Liver (tissue), 9 donors: ENCODE measurements around the gene TBC1D24. TPM values are rescaled to one million over a fixed set of nuclear protein-coding genes. Genes with fewer than 3 reads are reported as not detected.

ENCODE experiments used
- DNase-seq: peaks from one replicate; pipeline ENCODE4 v3.0.0-alpha.2; 2017; ENCODE audit warnings: low spot score
- H3K27ac ChIP-seq, 2 donors: one replicate each; pipeline ENCODE4 v1.7.0; 2013; ENCODE audit warnings: inconsistent platforms in 2 of 2, low read length in 2 of 2, control low read depth in 1 of 2, low read depth in 1 of 2, mild to moderate bottlenecking in 1 of 2
- H3K27me3 ChIP-seq, 4 donors: one replicate each; pipeline versions ENCODE4 v1.6.1 to v1.7.0; 2013; ENCODE audit warnings: low read length in 3 of 4, inconsistent platforms in 1 of 4, mild to moderate bottlenecking in 1 of 4, moderate library complexity in 1 of 4; ENCODE audit not compliant: control insufficient read depth in 4 of 4, insufficient read depth in 4 of 4
- H3K36me3 ChIP-seq, 4 donors: one replicate each; pipeline versions ENCODE4 v1.6.1 to v1.7.0; 2013; ENCODE audit warnings: low read length in 3 of 4, mild to moderate bottlenecking in 3 of 4, low read depth in 1 of 4, moderate library complexity in 1 of 4; ENCODE audit not compliant: control insufficient read depth in 4 of 4, insufficient read depth in 3 of 4
- H3K4me1 ChIP-seq, 4 donors: one replicate each; pipeline versions ENCODE4 v1.6.1 to v1.7.0; 2013; ENCODE audit warnings: low read length in 3 of 4, mild to moderate bottlenecking in 3 of 4, moderate library complexity in 1 of 4; ENCODE audit not compliant: control insufficient read depth in 4 of 4, insufficient read depth in 4 of 4
- H3K4me3 ChIP-seq, 3 donors: one replicate each; pipeline versions ENCODE4 v1.6.1 to v1.7.0; 2013; ENCODE audit warnings: low read length in 3 of 3, control low read depth in 1 of 3, low read depth in 1 of 3, mild to moderate bottlenecking in 1 of 3
- H3K9ac ChIP-seq, 2 donors: one replicate each; pipeline ENCODE4 v1.7.0; 2013; ENCODE audit warnings: low read length in 2 of 2, mild to moderate bottlenecking in 2 of 2, moderate library complexity in 2 of 2, control low read depth in 1 of 2, low read depth in 1 of 2
- H3K9me3 ChIP-seq, 4 donors: one replicate each; pipeline versions ENCODE4 v1.6.1 to v1.7.0; 2013; ENCODE audit warnings: low read length in 3 of 4; ENCODE audit not compliant: control insufficient read depth in 4 of 4
- EGR1 ChIP-seq, 2 donors: IDR thresholded peaks; 2 replicates each; pipeline ENCODE4 v1.6.1; 2016 to 2018; ENCODE audit warnings: antibody characterized with exemption in 2 of 2, low read depth in 2 of 2
- FOXA2 ChIP-seq: IDR thresholded peaks from 2 replicates; pipeline ENCODE4 v1.6.1; 2016; ENCODE audit warnings: antibody characterized with exemption
- GABPA ChIP-seq, 2 donors: IDR thresholded peaks in 1 of 2; conservative IDR thresholded peaks in 1 of 2; 2 replicates each; pipeline ENCODE4 v1.6.1; 2016; ENCODE audit warnings: antibody characterized with exemption in 2 of 2, mild to moderate bottlenecking in 1 of 2, moderate library complexity in 1 of 2
- JUND ChIP-seq, 2 donors: IDR thresholded peaks; 2 replicates each; pipeline ENCODE4 v1.6.1; 2016; ENCODE audit warnings: antibody characterized with exemption in 2 of 2
- NR2F2 ChIP-seq: IDR thresholded peaks from 2 replicates; pipeline ENCODE4 v1.6.1; 2016; ENCODE audit warnings: antibody characterized with exemption
- RAD21 ChIP-seq, 2 donors: IDR thresholded peaks; 2 replicates each; pipeline ENCODE4 v1.6.1; 2016; ENCODE audit warnings: antibody characterized with exemption in 2 of 2, mild to moderate bottlenecking in 2 of 2
- SP1 ChIP-seq: IDR thresholded peaks from 2 replicates; pipeline ENCODE4 v1.6.1; 2018; ENCODE audit warnings: antibody characterized with exemption, mild to moderate bottlenecking
- YY1 ChIP-seq: IDR thresholded peaks from 2 replicates; pipeline ENCODE4 v1.6.1; 2016; ENCODE audit warnings: antibody characterized with exemption, mild to moderate bottlenecking
- WGBS: extraction: QIAGEN DNeasy Blood & Tissue Kit; methylation state at CpG from one replicate; pipeline ENCODE4 v1.1.7; 2013; 5-methylcytosine and 5-hydroxymethylcytosine counted together
- polyA plus RNA-seq, 2 donors: library from polyadenylated mRNA; stranded (reverse) in 1 of 2; unstranded in 1 of 2; fragments of 200-250 nt in 1 of 2; fragments of >200 nt in 1 of 2; fragmentation: Nextera tagmentation in 1 of 2; extraction: Ambion mirVana in 1 of 2; gene quantifications; one replicate each; pipeline versions ENCODE4 v1.2.1 to v1.2.3, GENCODE V29; 2013 to 2015
- total RNA-seq, 2 donors: library from RNA; depleted of rRNA; stranded (reverse); fragments of >200 nt; gene quantifications; one replicate each; pipeline ENCODE4 v1.2.3, GENCODE V29; 2014
- TF ChIP-seq, protein P1 (sequence below): IDR thresholded peaks from 2 replicates; pipeline ENCODE4 v1.6.1; 2016; ENCODE audit warnings: antibody characterized with exemption, mild to moderate bottlenecking
- TF ChIP-seq, protein P2 (sequence below): fragments of 150-350 bp; IDR thresholded peaks from 2 replicates; pipeline ENCODE4 v1.5.1; 2017; ENCODE audit warnings: improper control_type of control experiment, low read depth, low read length; ENCODE audit not compliant: missing input control
- TF ChIP-seq, protein P3 (sequence below): IDR thresholded peaks from 2 replicates; pipeline ENCODE4 v1.6.1; 2016; ENCODE audit warnings: antibody characterized with exemption
- TF ChIP-seq, protein P4 (sequence below): IDR thresholded peaks from 2 replicates; pipeline ENCODE4 v1.6.1; 2016; ENCODE audit warnings: antibody characterized with exemption
- TF ChIP-seq, protein P5 (sequence below): IDR thresholded peaks from 2 replicates; pipeline ENCODE4 v1.6.1; 2016; ENCODE audit warnings: antibody characterized with exemption
- donor health status: healthy.
- donor health status: healthy.
- donor health status: healthy.
- donor health status: healthy.
- donor health status: healthy.

Gene TBC1D24
- total and polyA plus RNA-seq, 4 donors = 8.4 to 22.3 (median 11.5) TPM

DNA sequence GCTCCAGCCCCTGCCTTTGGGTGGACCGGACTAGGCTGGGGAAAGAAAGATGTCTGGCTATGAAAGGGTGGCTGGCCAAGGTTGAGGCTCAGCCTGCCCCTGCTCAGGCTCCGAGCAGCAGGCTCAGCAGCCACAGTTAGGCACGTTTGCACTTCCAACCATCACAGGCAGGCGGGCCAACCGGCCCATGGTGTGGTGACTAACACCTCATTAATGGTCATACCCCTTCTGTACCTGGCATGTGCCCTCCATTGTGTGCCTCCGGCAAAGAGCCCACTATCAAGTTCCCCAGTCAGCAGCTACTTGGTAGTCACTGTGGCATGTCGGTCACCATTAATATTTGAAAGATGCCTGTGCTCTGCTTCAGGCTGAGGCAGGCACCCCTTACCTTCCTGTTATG lies 6.7 kb downstream of the TBC1D24 start (continued):
- TF ChIP-seq, protein P1, sequence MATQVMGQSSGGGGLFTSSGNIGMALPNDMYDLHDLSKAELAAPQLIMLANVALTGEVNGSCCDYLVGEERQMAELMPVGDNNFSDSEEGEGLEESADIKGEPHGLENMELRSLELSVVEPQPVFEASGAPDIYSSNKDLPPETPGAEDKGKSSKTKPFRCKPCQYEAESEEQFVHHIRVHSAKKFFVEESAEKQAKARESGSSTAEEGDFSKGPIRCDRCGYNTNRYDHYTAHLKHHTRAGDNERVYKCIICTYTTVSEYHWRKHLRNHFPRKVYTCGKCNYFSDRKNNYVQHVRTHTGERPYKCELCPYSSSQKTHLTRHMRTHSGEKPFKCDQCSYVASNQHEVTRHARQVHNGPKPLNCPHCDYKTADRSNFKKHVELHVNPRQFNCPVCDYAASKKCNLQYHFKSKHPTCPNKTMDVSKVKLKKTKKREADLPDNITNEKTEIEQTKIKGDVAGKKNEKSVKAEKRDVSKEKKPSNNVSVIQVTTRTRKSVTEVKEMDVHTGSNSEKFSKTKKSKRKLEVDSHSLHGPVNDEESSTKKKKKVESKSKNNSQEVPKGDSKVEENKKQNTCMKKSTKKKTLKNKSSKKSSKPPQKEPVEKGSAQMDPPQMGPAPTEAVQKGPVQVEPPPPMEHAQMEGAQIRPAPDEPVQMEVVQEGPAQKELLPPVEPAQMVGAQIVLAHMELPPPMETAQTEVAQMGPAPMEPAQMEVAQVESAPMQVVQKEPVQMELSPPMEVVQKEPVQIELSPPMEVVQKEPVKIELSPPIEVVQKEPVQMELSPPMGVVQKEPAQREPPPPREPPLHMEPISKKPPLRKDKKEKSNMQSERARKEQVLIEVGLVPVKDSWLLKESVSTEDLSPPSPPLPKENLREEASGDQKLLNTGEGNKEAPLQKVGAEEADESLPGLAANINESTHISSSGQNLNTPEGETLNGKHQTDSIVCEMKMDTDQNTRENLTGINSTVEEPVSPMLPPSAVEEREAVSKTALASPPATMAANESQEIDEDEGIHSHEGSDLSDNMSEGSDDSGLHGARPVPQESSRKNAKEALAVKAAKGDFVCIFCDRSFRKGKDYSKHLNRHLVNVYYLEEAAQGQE = no peak
- TF ChIP-seq, protein P2, sequence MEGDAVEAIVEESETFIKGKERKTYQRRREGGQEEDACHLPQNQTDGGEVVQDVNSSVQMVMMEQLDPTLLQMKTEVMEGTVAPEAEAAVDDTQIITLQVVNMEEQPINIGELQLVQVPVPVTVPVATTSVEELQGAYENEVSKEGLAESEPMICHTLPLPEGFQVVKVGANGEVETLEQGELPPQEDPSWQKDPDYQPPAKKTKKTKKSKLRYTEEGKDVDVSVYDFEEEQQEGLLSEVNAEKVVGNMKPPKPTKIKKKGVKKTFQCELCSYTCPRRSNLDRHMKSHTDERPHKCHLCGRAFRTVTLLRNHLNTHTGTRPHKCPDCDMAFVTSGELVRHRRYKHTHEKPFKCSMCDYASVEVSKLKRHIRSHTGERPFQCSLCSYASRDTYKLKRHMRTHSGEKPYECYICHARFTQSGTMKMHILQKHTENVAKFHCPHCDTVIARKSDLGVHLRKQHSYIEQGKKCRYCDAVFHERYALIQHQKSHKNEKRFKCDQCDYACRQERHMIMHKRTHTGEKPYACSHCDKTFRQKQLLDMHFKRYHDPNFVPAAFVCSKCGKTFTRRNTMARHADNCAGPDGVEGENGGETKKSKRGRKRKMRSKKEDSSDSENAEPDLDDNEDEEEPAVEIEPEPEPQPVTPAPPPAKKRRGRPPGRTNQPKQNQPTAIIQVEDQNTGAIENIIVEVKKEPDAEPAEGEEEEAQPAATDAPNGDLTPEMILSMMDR = no peak
- TF ChIP-seq YY1 (no peak), EGR1 (IDR thresholded peaks at IDR 0.05; ENCODE audit: low read depth in 2 of 2) (no peak), SP1 (no peak)

DNA sequence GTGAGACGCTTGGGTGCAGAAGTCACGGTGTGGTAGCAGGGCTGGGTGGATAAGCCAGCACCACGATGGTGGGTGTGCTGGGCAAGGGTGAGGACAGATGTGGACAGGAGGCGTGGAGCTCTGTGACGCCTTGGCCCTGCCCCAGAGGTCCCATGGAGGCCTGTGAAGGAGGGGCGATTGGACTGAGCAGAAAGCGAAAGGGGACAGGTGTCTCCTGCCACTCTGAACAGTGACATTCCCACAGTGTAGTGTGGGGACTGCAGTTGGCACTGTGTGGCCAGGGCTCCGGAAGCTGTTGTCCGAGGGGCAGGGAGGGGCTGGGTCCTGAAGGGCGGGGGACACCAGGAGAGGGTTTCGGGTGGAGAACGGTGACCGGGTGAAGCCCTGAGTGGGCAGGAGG lies 7.3 kb downstream of the TBC1D24 start:
- H3K4me3 ChIP-seq = no peak overlapping the region
- H3K9ac ChIP-seq = no peak overlapping the region
- H3K9me3 ChIP-seq = no peaks in the 10 kb centered on the region
- no peaks in the 10 kb centered on the region for H3K27me3 ChIP-seq
- peaks cover 20 to 58% (median 34%) of the 10 kb centered on the region in 4 donors for H3K4me1 ChIP-seq
- no peaks in the 10 kb centered on the region for H3K36me3 ChIP-seq
- TF ChIP-seq, protein P1 = no peak
- TF ChIP-seq EGR1 (IDR thresholded peaks at IDR 0.05; ENCODE audit: low read depth in 2 of 2) (no peak), FOXA2 (no peak), SP1 (no peak), GABPA (IDR thresholded peaks at IDR 0.05 in 1 of 2, conservative IDR thresholded peaks at IDR 0.05 in 1 of 2) (no peak), JUND (IDR thresholded peaks at IDR 0.05) (no peak)
- DNase-seq = no peak
- WGBS = 90% methylated on average over 13 of the region's 13 CpGs
- H3K27ac ChIP-seq = no peak overlapping the region

DNA sequence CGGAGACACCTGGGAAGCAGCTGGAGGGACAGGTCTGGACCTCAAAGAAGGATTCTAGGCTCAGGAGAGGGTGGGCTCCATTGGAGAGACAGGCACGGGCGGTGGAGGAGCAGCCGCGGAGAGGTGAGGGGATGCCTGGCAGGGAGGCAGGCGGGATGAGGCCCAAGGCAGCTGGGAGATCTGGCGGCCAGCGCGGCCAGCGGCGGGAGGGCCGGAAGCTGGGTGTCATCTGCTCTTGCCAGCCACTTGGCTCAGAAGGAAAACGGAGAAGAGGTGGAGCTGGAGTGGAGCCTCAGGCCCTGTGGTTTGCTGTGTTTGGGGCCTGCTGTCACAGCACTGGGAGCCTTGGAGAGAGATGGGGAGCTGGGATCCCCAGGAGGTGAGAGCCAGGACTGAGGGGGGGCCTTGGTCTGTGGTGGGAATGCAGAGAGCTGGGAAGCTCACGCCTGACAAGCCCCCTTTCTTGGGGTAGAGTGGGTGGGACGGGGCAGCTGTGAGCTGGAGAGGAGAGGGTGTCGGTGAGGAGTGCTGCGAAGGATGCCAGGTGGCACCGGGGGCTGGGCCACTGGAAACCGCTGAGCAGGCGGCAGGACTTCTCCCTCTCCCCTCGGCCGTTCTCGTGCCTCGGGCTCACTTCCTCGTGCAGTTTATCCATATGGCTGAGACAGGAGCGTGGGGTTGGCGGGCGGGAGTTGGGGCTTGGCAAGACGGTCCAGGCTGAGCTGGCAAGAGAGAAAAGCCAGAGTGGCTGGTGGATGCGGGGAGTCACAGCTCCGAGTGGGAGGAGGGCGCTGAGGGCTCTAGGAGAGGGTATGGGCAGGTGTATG lies 8.0 kb downstream of the TBC1D24 start:
- Histone ChIP-seq H3K9me3 (no peaks in the 10 kb centered on the region), H3K27ac (no peak overlapping the region), H3K4me3 (no peak overlapping the region), H3K4me1 (peaks cover 20 to 52% (median 31%) of the 10 kb centered on the region in 4 donors), H3K36me3 (no peaks in the 10 kb centered on the region), H3K9ac (no peak overlapping the region), H3K27me3 (no peaks in the 10 kb centered on the region)
- no peak for DNase-seq
- 79% methylated on average over 32 of the region's 32 CpGs for WGBS
- TF ChIP-seq, protein P3, sequence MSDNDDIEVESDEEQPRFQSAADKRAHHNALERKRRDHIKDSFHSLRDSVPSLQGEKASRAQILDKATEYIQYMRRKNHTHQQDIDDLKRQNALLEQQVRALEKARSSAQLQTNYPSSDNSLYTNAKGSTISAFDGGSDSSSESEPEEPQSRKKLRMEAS = no peak
- TF ChIP-seq SP1 = no peak
- no peak for TF ChIP-seq NR2F2
- TF ChIP-seq, protein P4, sequence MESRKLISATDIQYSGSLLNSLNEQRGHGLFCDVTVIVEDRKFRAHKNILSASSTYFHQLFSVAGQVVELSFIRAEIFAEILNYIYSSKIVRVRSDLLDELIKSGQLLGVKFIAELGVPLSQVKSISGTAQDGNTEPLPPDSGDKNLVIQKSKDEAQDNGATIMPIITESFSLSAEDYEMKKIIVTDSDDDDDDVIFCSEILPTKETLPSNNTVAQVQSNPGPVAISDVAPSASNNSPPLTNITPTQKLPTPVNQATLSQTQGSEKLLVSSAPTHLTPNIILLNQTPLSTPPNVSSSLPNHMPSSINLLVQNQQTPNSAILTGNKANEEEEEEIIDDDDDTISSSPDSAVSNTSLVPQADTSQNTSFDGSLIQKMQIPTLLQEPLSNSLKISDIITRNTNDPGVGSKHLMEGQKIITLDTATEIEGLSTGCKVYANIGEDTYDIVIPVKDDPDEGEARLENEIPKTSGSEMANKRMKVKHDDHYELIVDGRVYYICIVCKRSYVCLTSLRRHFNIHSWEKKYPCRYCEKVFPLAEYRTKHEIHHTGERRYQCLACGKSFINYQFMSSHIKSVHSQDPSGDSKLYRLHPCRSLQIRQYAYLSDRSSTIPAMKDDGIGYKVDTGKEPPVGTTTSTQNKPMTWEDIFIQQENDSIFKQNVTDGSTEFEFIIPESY = no peak
- TF ChIP-seq YY1 = no peak
- no peak for TF ChIP-seq RAD21 (IDR thresholded peaks at IDR 0.05)
- TF ChIP-seq GABPA (IDR thresholded peaks at IDR 0.05 in 1 of 2, conservative IDR thresholded peaks at IDR 0.05 in 1 of 2) = no peak
- TF ChIP-seq, protein P2 = no peak
- TF ChIP-seq, protein P5, sequence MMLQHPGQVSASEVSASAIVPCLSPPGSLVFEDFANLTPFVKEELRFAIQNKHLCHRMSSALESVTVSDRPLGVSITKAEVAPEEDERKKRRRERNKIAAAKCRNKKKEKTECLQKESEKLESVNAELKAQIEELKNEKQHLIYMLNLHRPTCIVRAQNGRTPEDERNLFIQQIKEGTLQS = no peak
- no peak for TF ChIP-seq FOXA2
